Testis (tissue), 5 donors: Measurements from ENCODE around the gene GET4. TPM values are rescaled to one million over a fixed set of nuclear protein-coding genes. Genes with fewer than 3 reads are reported as not detected.
A peak's percentile ranks its signal among the peaks of the same experiment; 100 is the strongest.

Experiments used
- DNase-seq: peaks from one replicate; pipeline ENCODE4 v3.0.0-alpha.2; 2019
- H3K27ac ChIP-seq, 2 donors: fragments of 200-600 bp; sonication (generic); one replicate each; pipeline ENCODE4 v1.5.1; 2019
- H3K27me3 ChIP-seq: fragments of 200-600 bp; sonication (generic); one replicate; pipeline ENCODE4 v1.5.1; 2019
- H3K36me3 ChIP-seq: fragments of 200-600 bp; sonication (generic); one replicate; pipeline ENCODE4 v1.5.1; 2017; ENCODE audit warnings: low read depth; ENCODE audit errors: missing control alignments
- H3K4me1 ChIP-seq: fragments of 200-600 bp; sonication (generic); one replicate; pipeline ENCODE4 v1.5.1; 2019
- H3K4me3 ChIP-seq, 2 donors: fragments of 200-600 bp; sonication (generic); one replicate each; pipeline ENCODE4 v1.5.1; 2017 to 2019
- H3K9me3 ChIP-seq: fragments of 200-600 bp; sonication (generic); one replicate; pipeline ENCODE4 v1.5.1; 2017
- CTCF ChIP-seq, 3 experiments: fragments of 450-650 bp in 2 of 3; fragments of 200-600 bp in 1 of 3; sonication (generic) in 1 of 3; IDR thresholded peaks; one replicate each; pipeline ENCODE4 v1.5.1; 2016 to 2019; ENCODE audit warnings: antibody characterized with exemption in 3 of 3, mild to moderate bottlenecking in 2 of 3, moderate library complexity in 1 of 3
- POLR2A ChIP-seq: fragments of 450-650 bp; IDR thresholded peaks from one replicate; pipeline ENCODE4 v1.6.1; 2017; ENCODE audit warnings: antibody characterized with exemption, mild to moderate bottlenecking, moderate library complexity
- WGBS, 2 donors: methylation state at CpG; one replicate each; pipeline ENCODE4 v1.1.5; 2018; 5-methylcytosine and 5-hydroxymethylcytosine counted together
- intact Hi-C: fragments of 100-400 bp; cut with DNase I; formaldehyde crosslinking; loops from one replicate; pipeline ENCODE4 v1.15.1; 2023; ENCODE audit warnings: low total_unique reads
- long read RNA-seq, 2 donors: transcript quantifications; one replicate each; lab custom pipeline, GENCODE V29; 2026
- polyA plus RNA-seq: library from polyadenylated mRNA; stranded (reverse); fragments of 350-450 nt; fragmentation: Illumina TruSeq; extraction: RNeasy Lipid Tissue Mini Kit (QIAGEN cat#74804); gene quantifications from one replicate; pipeline ENCODE4 v1.2.3, GENCODE V29; 2014; ENCODE audit warnings: low read depth, low replicate concordance; ENCODE audit not compliant: insufficient read depth
- total RNA-seq, 2 donors: library from RNA; depleted of rRNA; stranded (reverse); fragments of >200 nt; gene quantifications; one replicate each; pipeline ENCODE4 v1.2.3, GENCODE V29; 2016

GET4 gene
- 100 to 1,000 TPM; 128 to 141 TPM for total RNA-seq
- polyA plus RNA-seq = 89.0 TPM
- long read RNA-seq, donor 1, full-length matches to known transcripts = 30 of 36 reads
- long read RNA-seq, donor 1, partial matches to known transcripts = 6 of 36 reads
- long read RNA-seq, donor 1, other reads (novel, unspliced or antisense) = 0 of 36 reads
- long read RNA-seq, donor 2, full-length matches to known transcripts = 23 of 23 reads
- long read RNA-seq, donor 2, partial matches to known transcripts = 0 of 23 reads
- long read RNA-seq, donor 2, other reads (novel, unspliced or antisense) = 0 of 23 reads

- H3K27ac ChIP-seq = peak within 1 kb of the TSS; percentile 86 to 96
- 0% methylated on average over 43 to 79 of the region's 129 CpGs for WGBS, 2 donors
- peaks cover 29% of the 10 kb centered on the region for H3K4me1 ChIP-seq
- peak in 2 of 3 experiments; percentile 10 to 61 for TF ChIP-seq CTCF (IDR thresholded peaks at IDR 0.05)
- TF ChIP-seq POLR2A = peak; percentile 60
- H3K9me3 ChIP-seq = no peaks in the 10 kb centered on the region
- H3K36me3 ChIP-seq = no peaks in the 10 kb centered on the region
- H3K27me3 ChIP-seq = no peaks in the 10 kb centered on the region
- DNase-seq = peak; percentile 97
- H3K4me3 ChIP-seq = peak within 1 kb of the TSS; percentile 89 to 90
- intact Hi-C loops = no loop called here
These were observed at the start of gene GET4 for GRCh38 chr7:876077-876971. Gene GET4 (plus strand): TSS chr7:876554. CDS start chr7:876646, 92 bp downstream.

- H3K9me3 ChIP-seq = no peaks in the 10 kb centered on the region
- DNase-seq = no peak
- H3K4me1 ChIP-seq = peaks cover 20% of the 10 kb centered on the region
- no peak for TF ChIP-seq POLR2A
- no peak for TF ChIP-seq CTCF (IDR thresholded peaks at IDR 0.05)
- 94 to 95% methylated on average over 14 of the region's 14 CpGs for WGBS, 2 donors
- H3K27me3 ChIP-seq = no peaks in the 10 kb centered on the region
- H3K4me3 ChIP-seq = no peak overlapping the region
- no peaks in the 10 kb centered on the region for H3K36me3 ChIP-seq
- intact Hi-C loops = no loop called here
- no peak overlapping the region for H3K27ac ChIP-seq
These were observed 47.4 kb upstream of the GET4 start for GRCh38 chr7:828793-829561.

- intact Hi-C loops = no loop called here
- WGBS, 2 donors = 73 to 84% methylated on average over 12 of the region's 12 CpGs
- peaks cover 20% of the 10 kb centered on the region for H3K4me1 ChIP-seq
These were observed 46.3 kb upstream of the GET4 start for GRCh38 chr7:830069-830468.

More at GRCh38 chr7:830069-830468, 46.3 kb upstream of the GET4 start:
- Histone ChIP-seq H3K27ac (no peak overlapping the region), H3K36me3 (no peaks in the 10 kb centered on the region), H3K27me3 (no peaks in the 10 kb centered on the region), H3K9me3 (no peaks in the 10 kb centered on the region), H3K4me3 (no peak overlapping the region)
- TF ChIP-seq CTCF (IDR thresholded peaks at IDR 0.05) = no peak
- TF ChIP-seq POLR2A = no peak
- no peak for DNase-seq
